Muscle layer of duodenum (tissue), 2 donors: Measurements from ENCODE around the gene TBC1D12.

Source experiments
- H3K27ac ChIP-seq: one replicate; pipeline ENCODE4 v1.7.0; 2013; ENCODE audit warnings: mild to moderate bottlenecking, low read length
- H3K27me3 ChIP-seq: one replicate; pipeline ENCODE4 v1.7.0; 2013; ENCODE audit warnings: low read depth, mild to moderate bottlenecking, control low read depth, low read length
- H3K36me3 ChIP-seq, 2 donors: one replicate each; pipeline ENCODE4 v1.7.0; 2013; ENCODE audit warnings: low read length in 2 of 2, control low read depth in 1 of 2, mild to moderate bottlenecking in 1 of 2; ENCODE audit not compliant: insufficient read depth in 2 of 2, control insufficient read depth in 1 of 2
- H3K4me1 ChIP-seq, 2 donors: one replicate each; pipeline ENCODE4 v1.7.0; 2013; ENCODE audit warnings: low read length in 2 of 2, mild to moderate bottlenecking in 2 of 2, control low read depth in 1 of 2, moderate library complexity in 1 of 2; ENCODE audit not compliant: insufficient read depth in 2 of 2, control insufficient read depth in 1 of 2
- H3K4me3 ChIP-seq, 2 donors: one replicate each; pipeline ENCODE4 v1.7.0; 2013; ENCODE audit warnings: low read length in 2 of 2, low read depth in 1 of 2, mild to moderate bottlenecking in 1 of 2
- H3K9me3 ChIP-seq, 2 donors: one replicate each; pipeline ENCODE4 v1.7.0; 2013; ENCODE audit warnings: low read length in 2 of 2, control low read depth in 1 of 2, mild to moderate bottlenecking in 1 of 2; ENCODE audit not compliant: control insufficient read depth in 1 of 2
- donor health status: healthy.

Gene TBC1D12

DNA sequence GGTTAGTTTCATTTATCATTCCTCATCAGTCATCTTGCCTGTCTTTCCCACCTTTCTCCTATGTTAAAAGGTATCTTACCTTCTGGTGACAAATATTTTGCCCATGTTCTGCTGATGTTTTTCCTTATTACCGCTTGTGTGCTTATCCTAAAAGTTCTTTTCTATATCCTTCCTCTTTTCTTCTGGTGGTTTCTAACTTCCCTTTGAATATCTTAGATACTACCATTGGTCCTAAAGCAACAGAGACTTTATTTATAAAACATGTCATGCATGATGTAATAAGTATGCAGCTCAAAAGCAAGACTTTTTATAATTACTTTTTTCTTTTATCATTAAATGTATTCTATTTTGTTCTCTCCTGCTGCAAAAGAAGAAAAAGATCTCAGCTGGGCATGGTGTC is 24.8 kb downstream of the TBC1D12 start:
- no peaks in the 10 kb centered on the region for H3K27me3 ChIP-seq
- no peak overlapping the region for H3K4me3 ChIP-seq
- no peaks in the 10 kb centered on the region for H3K4me1 ChIP-seq
- no peak overlapping the region for H3K27ac ChIP-seq
- peaks cover 5 to 8% of the 10 kb centered on the region in 2 donors for H3K9me3 ChIP-seq
- H3K36me3 ChIP-seq = no peaks in the 10 kb centered on the region

DNA sequence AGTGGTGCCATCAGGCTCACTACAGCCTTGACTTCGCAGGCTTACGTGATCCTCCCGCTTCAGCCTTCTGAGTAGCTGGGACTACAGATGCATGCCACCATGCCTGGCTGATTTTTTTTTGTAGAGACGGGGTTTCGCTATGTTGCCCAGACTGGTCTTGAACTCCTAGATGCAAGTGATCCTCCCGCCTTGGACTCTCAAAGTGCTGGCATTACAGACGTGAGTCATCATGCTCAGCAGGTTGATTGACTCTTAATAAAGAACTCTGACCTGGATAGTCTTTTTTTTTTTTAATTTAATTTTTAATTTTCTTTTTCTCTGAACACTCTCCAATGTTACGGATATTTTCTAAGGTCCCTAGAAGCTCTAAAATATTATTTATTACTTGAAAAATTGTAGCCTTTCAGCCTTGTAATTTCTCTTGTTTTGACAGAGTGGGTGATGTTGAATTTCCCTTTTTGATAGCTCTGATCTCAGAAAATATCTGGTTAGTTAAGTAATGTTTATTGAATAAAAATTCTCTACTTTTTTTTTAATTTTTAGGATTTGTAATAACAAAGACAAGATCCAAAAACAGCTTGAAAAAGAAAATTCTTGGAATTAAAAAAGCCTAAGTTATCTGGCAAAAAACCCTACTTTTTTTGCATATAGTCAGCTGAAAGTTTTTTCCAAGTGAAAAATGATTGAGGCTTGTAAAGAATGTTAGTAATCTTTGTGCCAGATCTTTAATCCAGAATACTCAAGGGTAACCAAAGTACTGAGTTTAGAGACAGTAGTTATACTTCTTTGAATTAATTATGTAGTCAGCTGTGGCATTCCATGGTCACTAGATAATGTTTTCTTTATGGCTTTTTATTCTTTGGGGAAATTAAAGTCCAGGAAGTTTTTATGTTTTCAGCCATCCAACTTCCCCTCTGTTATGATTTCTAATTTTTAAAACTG is 26.7 kb downstream of the TBC1D12 start:
- Histone ChIP-seq H3K4me1 (no peaks in the 10 kb centered on the region), H3K27ac (no peak overlapping the region), H3K9me3 (peaks cover 5 to 8% of the 10 kb centered on the region in 2 donors), H3K36me3 (no peaks in the 10 kb centered on the region), H3K4me3 (no peak overlapping the region), H3K27me3 (no peaks in the 10 kb centered on the region)

DNA sequence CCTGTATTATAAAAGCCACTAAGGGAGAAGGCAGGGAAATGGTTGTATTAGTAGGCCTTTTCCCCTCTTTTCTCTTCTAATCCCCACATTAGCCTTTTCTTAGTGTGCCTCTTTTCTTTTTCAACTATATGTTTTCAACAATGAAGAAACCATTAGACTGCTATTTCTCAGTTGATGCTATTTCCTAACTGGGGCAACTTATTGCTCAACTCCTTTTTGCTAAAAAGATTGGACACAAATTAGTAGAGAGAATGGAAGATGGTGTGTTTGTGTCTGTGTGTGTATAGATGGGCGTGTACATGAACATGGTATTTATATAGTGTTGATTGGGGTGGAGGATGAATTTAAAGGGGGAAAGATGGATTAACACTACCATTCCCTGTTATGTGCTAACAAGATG is 28.4 kb downstream of the TBC1D12 start:
- H3K27ac ChIP-seq = no peak overlapping the region
- no peak overlapping the region for H3K4me3 ChIP-seq
- H3K9me3 ChIP-seq = peaks cover 2 to 5% of the 10 kb centered on the region in 2 donors
- H3K36me3 ChIP-seq = no peaks in the 10 kb centered on the region
- no peaks in the 10 kb centered on the region for H3K27me3 ChIP-seq
- no peaks in the 10 kb centered on the region for H3K4me1 ChIP-seq

DNA sequence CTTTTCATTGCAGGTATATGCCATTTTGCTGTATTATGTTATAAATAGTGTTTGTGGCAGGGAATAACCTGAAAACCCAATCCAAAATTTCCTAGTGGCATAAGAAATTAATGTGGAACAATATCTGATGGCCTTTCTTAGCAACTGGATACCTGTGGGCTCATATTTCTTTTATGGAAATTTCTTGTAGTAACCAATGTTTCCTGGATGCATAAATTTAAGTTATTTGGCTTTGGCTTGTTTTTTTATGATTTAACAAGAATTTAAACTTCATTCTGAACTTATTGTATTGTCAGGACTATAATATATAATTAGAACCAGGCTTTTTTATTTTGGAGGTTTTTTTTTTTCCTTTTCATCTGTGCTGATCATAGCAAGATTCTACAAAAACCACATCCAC is 30.1 kb downstream of the TBC1D12 start:
- no peaks in the 10 kb centered on the region for H3K4me1 ChIP-seq
- H3K27me3 ChIP-seq = no peaks in the 10 kb centered on the region
- no peak overlapping the region for H3K27ac ChIP-seq
- no peaks in the 10 kb centered on the region for H3K36me3 ChIP-seq
- H3K4me3 ChIP-seq = no peak overlapping the region
- peaks cover 0 to 6% of the 10 kb centered on the region in 2 donors for H3K9me3 ChIP-seq

DNA sequence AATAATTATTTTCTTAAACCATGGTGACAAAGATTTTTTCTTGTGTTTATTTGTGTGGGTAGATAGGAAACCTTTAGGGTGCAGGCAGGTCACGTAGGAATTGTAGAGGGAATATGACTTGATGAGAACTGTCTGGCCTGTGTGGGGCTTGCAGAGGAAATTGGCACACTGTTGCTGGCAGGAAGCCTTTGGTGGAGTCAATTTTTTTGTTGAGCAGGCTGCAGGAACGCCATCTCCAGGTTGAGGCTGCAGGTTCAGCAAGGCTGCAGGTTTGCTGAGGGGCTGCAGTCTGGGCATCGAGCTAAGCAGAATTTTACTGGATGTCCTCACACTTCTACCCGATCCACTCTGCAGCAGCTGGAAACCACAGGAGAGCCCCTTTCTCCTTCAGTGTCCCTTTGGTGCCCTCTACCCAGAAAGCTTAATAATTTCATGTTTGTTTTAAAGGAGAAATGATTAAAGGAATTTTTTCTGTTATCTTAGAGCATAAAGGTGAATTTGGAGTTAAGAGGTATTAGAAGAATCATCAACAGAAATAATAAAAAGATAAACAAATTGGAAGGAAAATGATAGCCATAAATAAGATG is 37.0 kb downstream of the TBC1D12 start:
- Histone ChIP-seq H3K27me3 (no peaks in the 10 kb centered on the region), H3K4me3 (no peak overlapping the region), H3K4me1 (peaks cover 0 to 6% of the 10 kb centered on the region in 2 donors), H3K27ac (no peak overlapping the region), H3K9me3 (peaks cover 0 to 6% of the 10 kb centered on the region in 2 donors), H3K36me3 (no peaks in the 10 kb centered on the region)

DNA sequence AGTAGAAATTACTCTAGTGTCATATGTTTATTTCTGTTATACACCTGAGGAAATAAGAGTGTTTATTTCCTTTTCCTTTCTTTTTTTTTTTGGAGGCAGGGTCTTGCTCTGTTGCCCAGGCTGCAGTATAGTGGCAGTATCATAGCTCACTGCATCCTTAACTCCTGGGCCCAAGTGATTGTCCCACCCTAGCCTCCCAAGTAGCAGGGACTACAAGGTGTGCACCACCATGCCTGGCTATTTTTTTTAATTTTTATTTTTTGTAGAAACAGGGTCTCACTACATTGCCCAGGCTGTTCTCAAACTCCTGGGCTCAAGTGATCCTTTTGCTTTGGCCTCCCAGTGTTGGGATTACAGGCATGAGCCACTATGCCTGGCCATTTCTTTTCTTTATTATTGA is 37.8 kb downstream of the TBC1D12 start:
- H3K36me3 ChIP-seq = no peaks in the 10 kb centered on the region
- no peak overlapping the region for H3K4me3 ChIP-seq
- peaks cover 0 to 6% of the 10 kb centered on the region in 2 donors for H3K9me3 ChIP-seq
- no peaks in the 10 kb centered on the region for H3K27me3 ChIP-seq
- no peak overlapping the region for H3K27ac ChIP-seq
- H3K4me1 ChIP-seq = peaks cover 0 to 6% of the 10 kb centered on the region in 2 donors

DNA sequence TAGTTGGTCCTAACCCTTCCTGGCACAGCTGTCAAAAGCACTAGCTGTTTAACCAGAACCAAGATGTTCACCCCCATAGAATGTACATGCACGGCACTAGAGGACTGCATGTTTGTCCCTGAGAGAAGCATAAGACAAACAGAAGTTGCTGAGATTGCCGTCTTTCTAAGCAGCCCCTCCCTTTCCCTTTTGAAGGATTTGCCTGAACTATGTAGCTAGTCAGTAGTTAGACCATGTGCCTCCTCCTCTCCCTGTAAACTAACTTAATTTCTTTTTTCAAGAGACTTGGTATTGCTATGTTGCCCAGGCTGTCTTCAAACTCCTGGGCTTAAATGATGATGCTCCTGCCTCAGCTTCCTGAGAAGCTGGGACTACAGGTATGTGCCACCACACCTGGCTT is 40.7 kb downstream of the TBC1D12 start:
- H3K4me3 ChIP-seq = no peak overlapping the region
- H3K27me3 ChIP-seq = no peaks in the 10 kb centered on the region
- H3K4me1 ChIP-seq = peaks cover 0 to 6% of the 10 kb centered on the region in 2 donors
- H3K27ac ChIP-seq = no peak overlapping the region
- no peaks in the 10 kb centered on the region for H3K36me3 ChIP-seq
- no peaks in the 10 kb centered on the region for H3K9me3 ChIP-seq

DNA sequence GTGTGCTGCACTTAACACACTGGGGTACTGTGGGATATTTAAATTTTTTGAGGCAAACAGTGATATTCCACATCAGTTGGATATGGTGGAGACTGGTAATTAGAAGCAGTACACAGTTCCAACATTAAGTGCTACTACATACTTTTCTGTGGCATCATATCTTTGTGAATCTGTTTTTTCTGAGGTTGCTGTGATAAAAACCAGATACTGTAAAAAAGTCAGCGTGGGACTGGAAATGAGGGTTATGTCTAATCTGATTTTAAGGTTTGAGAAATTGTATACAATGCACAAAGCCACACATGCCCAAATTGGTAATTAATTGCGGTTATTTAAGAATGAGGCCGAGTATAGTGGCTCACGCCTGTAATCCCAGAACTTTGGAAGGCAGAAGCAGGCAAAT is 41.2 kb downstream of the TBC1D12 start:
- Histone ChIP-seq H3K27ac (no peak overlapping the region), H3K4me1 (peaks cover 0 to 6% of the 10 kb centered on the region in 2 donors), H3K27me3 (no peaks in the 10 kb centered on the region), H3K36me3 (no peaks in the 10 kb centered on the region), H3K9me3 (no peaks in the 10 kb centered on the region), H3K4me3 (no peak overlapping the region)

DNA sequence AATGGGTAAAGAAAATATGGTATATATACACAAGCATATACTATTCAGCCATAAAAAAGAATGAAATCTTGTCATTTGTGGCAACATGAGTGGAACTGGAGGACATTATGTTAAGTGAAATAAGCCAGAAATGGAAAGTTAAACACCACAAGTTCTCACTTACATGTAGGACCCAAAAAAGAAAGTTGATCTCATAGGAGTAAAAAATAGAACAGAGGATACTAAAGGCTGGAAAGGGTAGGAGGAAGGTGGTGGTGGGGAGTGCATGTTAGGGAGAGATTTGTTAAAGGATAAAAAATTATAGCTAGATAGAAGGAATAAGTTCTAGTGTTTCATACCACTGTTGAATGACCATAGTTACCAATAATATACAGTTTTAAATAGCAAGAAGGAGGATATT is 48.4 kb downstream of the TBC1D12 start:
- H3K4me1 ChIP-seq = no peaks in the 10 kb centered on the region
- H3K9me3 ChIP-seq = peaks cover 5% of the 10 kb centered on the region in 2 donors
- no peak overlapping the region for H3K4me3 ChIP-seq
- H3K36me3 ChIP-seq = peaks cover 0 to 13% of the 10 kb centered on the region in 2 donors
- no peaks in the 10 kb centered on the region for H3K27me3 ChIP-seq
- H3K27ac ChIP-seq = no peak overlapping the region

DNA sequence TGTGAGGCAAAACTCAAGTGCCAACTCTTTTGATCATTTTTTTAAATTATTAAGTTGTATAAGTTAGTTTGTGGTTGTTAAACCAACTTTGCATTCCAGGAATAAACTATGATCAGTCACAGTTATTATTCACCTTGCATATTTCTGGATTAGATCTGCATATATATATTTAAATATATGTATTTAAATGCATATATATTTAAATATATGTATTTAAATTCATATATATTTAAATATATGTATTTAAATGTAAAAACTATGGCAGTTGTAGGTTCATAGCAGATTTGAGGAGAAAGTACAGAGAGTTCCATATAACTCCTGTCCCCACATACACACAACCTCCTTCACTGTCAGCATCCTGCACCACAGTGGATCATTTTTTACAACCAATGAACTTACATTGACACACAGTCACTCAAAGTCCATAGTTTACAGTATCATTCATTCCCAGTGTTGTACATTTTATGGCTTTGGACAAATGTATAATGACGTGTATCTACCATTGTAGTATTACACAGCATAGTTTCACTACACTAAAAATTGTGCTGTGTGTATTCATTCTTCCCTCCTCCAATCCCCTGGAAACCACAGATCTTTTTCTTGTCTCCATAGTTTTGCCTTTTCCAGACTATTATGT is 49.7 kb downstream of the TBC1D12 start:
- H3K27me3 ChIP-seq = no peaks in the 10 kb centered on the region
- H3K4me3 ChIP-seq = no peak overlapping the region
- H3K9me3 ChIP-seq = peaks cover 5 to 9% of the 10 kb centered on the region in 2 donors
- H3K27ac ChIP-seq = no peak overlapping the region
- H3K36me3 ChIP-seq = peaks cover 0 to 13% of the 10 kb centered on the region in 2 donors
- H3K4me1 ChIP-seq = no peaks in the 10 kb centered on the region

DNA sequence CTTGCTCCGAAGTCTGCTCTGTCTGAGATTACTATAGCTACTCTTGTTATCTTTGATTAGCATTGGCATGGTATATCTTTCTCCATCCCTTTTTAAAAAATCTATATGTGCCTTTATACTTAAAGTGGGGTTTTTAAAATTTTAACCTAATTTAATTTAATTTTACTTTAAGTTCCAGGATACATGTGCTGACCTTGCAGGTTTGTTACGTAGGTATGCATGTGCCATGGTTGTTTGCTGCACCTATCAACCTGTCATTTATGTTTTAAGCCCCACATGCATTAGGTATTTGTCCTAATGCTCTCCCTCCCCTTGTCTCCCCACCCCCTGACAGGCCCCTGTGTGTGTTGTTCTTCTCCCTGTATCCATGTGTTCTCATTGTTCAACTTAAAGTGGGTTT is 54.6 kb downstream of the TBC1D12 start:
- no peaks in the 10 kb centered on the region for H3K27me3 ChIP-seq
- no peak overlapping the region for H3K4me3 ChIP-seq
- H3K27ac ChIP-seq = no peak overlapping the region
- no peaks in the 10 kb centered on the region for H3K4me1 ChIP-seq
- peaks cover 0 to 28% of the 10 kb centered on the region in 2 donors for H3K36me3 ChIP-seq
- H3K9me3 ChIP-seq = peaks cover 0 to 26% of the 10 kb centered on the region in 2 donors
